Measurements from ENCODE around the gene KCNH6.

KCNH6 gene

DNA sequence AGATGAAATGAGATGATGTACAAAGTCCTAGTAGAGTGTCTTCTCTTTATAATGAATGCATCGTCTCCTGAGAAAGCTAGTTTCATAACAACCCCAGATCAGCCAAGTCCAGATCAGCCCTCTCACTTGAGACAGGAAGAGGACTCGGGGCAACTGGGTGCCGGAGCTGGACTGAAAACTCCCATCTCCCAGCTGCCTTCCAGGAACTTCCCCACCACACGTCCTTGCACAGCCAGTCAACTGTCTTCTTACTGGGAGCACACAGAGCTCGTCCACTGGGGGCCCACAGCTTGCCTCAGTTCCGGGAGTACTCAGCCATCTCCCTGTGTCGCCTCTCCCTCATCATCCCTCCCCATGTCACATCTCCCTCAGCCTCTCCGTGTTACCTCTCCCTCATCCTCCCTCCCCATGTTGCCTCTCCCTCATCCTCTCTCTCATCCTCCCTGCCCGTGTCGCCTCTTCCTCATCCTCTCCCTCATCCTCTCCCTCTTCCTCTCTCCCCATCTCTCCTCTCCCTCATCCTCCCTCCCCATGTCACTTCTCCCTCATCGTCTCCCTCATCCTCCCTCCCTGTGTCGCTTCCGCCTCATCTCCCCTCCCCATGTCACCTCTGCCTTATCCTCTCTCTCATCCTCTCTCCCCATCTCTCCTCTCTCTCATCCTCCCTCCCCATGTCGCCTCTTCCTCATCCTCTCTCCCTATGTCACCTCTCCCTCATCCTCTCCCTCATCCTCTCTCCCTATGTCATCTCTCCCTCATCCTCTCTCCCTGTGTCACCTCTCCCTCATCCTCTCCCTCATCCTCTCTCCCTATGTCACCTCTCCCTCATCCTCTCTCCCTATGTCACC is 22.4 kb upstream of the KCNH6 start (continued):
- no peak for TF ChIP-seq TSHZ1 (tag by site-specific recombination; IDR thresholded peaks at IDR 0.05; ENCODE audit: borderline replicate concordance)
- no peak for TF ChIP-seq ZNF777 (tag by site-specific recombination; IDR thresholded peaks at IDR 0.05; ENCODE audit: borderline replicate concordance)
- 0 out of 2 replicates have a peak, but pooled peaks have one; percentile 21 for TF ChIP-seq PRDM1 (tag by site-specific recombination; IDR thresholded peaks at IDR 0.05)
- no peak for TF ChIP-seq ZNF677 (tag by site-specific recombination; IDR thresholded peaks at IDR 0.05)
- TF ChIP-seq ZNF114 (tag by site-specific recombination; IDR thresholded peaks at IDR 0.05), result no peak
- TF ChIP-seq ZNF629 (tag by site-specific recombination; IDR thresholded peaks at IDR 0.05), result no peak

DNA sequence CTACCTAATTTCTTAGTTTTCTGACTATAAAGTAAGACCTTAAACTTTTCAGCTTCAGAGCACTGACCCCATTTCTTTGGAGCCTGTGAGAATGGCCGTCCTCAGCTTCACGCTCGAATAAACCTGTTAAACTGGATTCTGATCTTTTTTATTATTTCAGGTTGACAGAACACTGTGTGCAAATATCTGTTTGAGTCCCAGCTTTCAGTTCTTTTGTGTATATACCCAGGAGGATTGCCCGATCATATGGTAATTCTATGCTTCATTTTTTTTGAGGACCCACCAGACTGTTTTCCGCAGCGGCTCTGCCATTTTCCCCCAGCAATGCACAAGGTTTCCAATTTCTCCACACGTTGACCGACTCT is 19.8 kb upstream of the KCNH6 start:
- no peak overlapping the region for H3K27ac ChIP-seq (ENCODE audit: extremely low read depth, low read depth, low read length)
- H3K4me1 ChIP-seq (ENCODE audit: control insufficient read depth, insufficient read depth, low read length), result no peaks in the 10 kb centered on the region
- no peak overlapping the region for H3K4me3 ChIP-seq (ENCODE audit: low read depth, low read length)
- ChIA-PET POLR2A (no interaction called here), CTCF (interaction anchor here (0.7 to 1.3 kb wide), 3 partner anchors 11 to 78 kb away, joined by 4 to 8 read pairs (median 5); no protein-coding TSS in a partner anchor)
- H3K9me3 ChIP-seq (ENCODE audit: control insufficient read depth, insufficient read depth, low read depth, low read length), result no peaks in the 10 kb centered on the region
- no peak for TF ChIP-seq ZNF239 (tag by site-specific recombination; IDR thresholded peaks at IDR 0.05)
- TF ChIP-seq ZNF433 (tag by site-specific recombination; IDR thresholded peaks at IDR 0.05; ENCODE audit: low read depth), result no peak
- no peak for TF ChIP-seq ZNF121 (tag by site-specific recombination; IDR thresholded peaks at IDR 0.05)
- TF ChIP-seq ZNF311 (tag by site-specific recombination; IDR thresholded peaks at IDR 0.05; ENCODE audit: borderline replicate concordance), result no peak
- TF ChIP-seq ZNF391 (tag by site-specific recombination; IDR thresholded peaks at IDR 0.05; ENCODE audit: borderline replicate concordance, low read depth), result no peak
- no peak for TF ChIP-seq SP3 (tag by site-specific recombination; IDR thresholded peaks at IDR 0.05)
- no peak for TF ChIP-seq PRDM6 (tag by site-specific recombination; IDR thresholded peaks at IDR 0.05)
- H3K36me3 ChIP-seq (ENCODE audit: control insufficient read depth in 2 of 2, insufficient read depth in 1 of 2, low read length in 2 of 2), result no peaks in the 10 kb centered on the region

GRCh38 chr17:63504261-63504660 is 18.9 kb upstream of the KCNH6 start:
- H3K9me3 ChIP-seq (ENCODE audit: control insufficient read depth, insufficient read depth, low read depth, low read length), result no peaks in the 10 kb centered on the region
- 0 out of 2 replicates have a peak, but pooled peaks have one; percentile 1 for TF ChIP-seq ZNF335 (tag by site-specific recombination; conservative IDR thresholded peaks at IDR 0.05)
- no peak for TF ChIP-seq KLF1 (tag by site-specific recombination; IDR thresholded peaks at IDR 0.05)
- TF ChIP-seq, protein P1, sequence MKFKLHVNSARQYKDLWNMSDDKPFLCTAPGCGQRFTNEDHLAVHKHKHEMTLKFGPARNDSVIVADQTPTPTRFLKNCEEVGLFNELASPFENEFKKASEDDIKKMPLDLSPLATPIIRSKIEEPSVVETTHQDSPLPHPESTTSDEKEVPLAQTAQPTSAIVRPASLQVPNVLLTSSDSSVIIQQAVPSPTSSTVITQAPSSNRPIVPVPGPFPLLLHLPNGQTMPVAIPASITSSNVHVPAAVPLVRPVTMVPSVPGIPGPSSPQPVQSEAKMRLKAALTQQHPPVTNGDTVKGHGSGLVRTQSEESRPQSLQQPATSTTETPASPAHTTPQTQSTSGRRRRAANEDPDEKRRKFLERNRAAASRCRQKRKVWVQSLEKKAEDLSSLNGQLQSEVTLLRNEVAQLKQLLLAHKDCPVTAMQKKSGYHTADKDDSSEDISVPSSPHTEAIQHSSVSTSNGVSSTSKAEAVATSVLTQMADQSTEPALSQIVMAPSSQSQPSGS (tag by site-specific recombination; IDR thresholded peaks at IDR 0.05; ENCODE audit: low read depth), result no peak
- no peak for TF ChIP-seq ZFP41 (tag by site-specific recombination; IDR thresholded peaks at IDR 0.05; ENCODE audit: borderline replicate concordance)
- TF ChIP-seq ZNF16 (tag by site-specific recombination; IDR thresholded peaks at IDR 0.05; ENCODE audit: low read depth), result no peak
- TF ChIP-seq ZNF214 (tag by site-specific recombination; IDR thresholded peaks at IDR 0.05; ENCODE audit: borderline replicate concordance), result no peak
- H3K4me3 ChIP-seq (ENCODE audit: low read depth, low read length), result no peak overlapping the region
- H3K27ac ChIP-seq (ENCODE audit: extremely low read depth, low read depth, low read length), result no peak overlapping the region
- no peaks in the 10 kb centered on the region for H3K4me1 ChIP-seq (ENCODE audit: control insufficient read depth, insufficient read depth, low read length)
- CTCF ChIA-PET, result no interaction called here
- H3K36me3 ChIP-seq (ENCODE audit: control insufficient read depth in 2 of 2, insufficient read depth in 1 of 2, low read length in 2 of 2), result no peaks in the 10 kb centered on the region
- POLR2A ChIA-PET, result no interaction called here
